HG02870 (cell line): Measurements from ENCODE around the gene FIBP.

Experiments
- ATAC-seq: cut with Tn5 transposase; IDR thresholded peaks from one replicate; pipeline ENCODE4 v1.9.1; 2021; ENCODE audit warnings: mild to moderate bottlenecking, moderate library complexity; ENCODE audit not compliant: unreplicated experiment

The FIBP gene

DNA sequence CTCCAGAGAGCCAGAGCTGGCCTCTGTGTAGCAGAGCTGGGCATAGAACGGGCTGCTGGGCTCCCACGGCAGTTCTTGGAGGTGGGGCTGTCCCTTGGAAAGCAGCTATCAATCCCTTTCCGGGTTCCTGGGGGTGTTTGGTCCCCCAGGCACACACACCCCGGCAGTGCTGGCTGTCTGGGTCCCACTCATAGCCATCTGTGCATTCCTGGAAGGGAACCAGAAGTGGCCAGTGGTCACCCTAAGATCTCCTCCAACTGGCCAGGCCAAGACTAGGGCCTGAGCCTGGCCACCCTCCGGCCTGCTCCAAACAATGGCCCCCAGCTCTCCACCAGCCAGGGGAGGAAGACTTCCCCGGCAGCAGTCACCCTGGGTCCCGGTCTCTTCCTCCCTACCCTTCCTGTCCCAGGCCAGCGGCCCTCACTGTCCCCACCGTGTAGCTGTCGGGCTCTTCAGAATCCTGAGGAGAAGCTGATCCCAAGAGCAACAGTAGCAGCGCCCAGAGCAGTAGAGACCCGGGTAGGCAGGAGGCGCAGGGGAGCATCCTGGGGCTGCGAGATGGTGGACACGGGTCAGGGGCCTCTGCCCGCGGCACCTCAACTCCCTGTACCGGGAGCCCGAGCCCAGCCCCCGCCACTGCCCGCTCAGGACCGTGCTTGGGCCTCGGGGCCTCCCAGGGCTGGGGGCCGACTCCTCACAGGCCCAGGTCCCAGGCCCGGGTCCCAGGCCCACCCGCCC, 16.3 kb downstream of the FIBP start:
- ATAC-seq: no peak

DNA sequence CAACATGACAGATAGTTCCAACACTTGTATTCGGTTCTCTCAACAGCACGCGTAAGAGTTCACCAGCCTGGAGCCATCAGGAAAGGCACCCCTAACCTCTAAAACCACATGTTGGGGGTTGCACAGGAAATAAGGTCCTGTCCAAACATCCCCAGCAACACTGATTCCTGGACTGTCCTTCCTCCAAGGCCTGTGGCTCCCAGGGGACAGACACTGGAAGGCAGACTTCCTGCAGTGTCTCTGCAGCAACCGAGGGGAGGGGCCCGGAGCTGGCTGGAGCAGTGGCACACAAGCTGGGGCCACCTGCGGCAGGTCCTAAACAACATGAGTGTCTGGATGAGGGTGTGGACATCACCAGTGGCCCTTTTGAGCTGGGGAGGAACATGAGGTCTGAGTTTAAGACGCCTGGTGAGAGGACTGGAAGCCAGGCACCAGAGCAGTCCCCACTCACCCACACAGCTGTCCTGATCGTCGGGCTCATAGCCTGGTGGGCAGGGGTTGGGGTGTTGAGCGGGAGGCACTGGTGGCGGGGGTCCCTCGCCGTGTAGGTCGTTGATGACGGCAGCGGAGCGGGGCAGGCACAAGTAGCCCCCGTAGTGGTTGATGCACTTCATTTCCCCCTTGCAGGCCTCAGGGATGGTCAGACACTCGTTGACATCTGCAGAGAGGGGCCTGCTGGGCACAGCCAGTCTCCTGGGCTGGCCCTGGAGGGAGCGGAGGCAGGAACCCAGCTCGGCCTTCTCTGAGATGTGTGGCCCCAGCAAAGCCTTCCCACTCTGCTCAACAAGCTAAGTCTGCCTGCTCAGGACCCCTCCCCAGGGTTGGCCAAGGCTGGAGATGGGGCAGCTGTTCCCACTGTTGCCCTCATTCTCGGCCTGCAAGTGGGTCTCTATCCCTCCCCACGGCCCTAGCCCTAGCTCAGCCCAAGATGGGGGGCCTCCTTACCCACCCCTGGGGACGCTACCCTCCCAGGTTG, 17.3 kb downstream of the FIBP start:
- no peak for ATAC-seq

DNA sequence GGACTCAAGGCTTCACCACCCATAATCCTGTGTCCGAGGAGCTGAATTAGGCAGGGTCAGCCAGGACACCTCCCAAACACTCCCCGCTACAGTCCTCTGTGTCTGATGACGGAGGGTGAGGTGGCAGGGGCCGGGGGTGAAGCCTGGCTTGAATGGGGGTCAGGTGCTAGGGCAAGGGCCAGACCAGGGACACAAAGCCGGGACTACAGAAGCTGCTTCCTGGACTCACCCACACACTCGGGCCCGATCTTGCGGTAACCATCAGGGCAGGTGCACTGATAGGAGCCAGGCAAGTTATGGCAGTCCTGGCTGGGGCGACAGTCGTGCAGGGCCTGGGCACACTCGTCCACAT, 18.0 kb downstream of the FIBP start:
- no peak for ATAC-seq

DNA sequence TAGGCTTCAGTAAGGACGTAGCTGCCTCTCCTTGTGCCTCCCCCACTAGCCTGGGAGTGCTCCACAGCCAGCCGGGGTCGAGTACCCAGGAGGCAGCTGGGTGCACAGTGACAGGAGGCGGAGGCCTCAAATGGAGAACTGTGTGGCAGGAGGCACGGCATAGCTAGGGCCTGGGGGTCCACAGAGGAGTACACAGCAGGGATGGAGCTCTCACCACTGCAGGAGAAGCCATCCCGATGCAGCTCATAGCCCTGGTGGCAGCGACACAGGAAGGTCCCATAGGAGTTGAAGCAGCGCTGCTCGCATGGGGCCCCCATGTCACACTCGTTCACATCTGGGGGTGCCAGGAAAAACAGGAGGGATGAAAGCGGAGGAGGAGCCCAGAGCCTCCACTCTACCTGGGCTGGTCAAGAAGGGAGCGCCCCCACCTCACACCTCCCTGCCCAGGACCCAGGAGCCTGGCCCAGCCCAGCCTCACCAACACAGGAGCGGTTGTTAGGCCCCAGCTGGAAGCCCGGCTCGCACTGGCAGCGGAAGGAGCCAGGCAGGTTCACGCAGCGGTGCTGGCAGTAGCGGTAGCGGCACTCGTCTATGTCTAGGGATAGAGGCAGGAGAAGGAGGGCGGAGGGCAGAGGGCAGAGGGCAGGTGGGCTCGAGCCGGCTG, 18.5 kb downstream of the FIBP start:
- no peak for ATAC-seq

DNA sequence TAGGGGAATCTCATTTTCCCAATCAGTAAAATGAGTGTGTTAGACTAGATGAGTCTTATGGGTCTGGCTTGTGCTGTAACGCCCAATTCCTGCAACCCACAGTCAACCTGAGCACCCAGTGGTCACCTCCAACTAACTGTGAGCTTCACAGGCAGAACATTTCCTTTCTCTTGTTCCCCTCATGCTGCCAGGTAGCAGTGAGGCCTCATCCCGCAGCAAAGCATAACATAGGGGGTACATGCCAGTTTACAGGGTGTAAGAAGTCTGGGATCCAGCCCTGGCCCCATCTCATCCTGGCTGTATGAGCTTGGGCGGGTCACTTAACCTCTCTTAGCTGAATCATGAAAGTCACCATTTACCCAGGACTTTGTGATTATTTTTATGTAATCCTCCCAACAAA, 19.4 kb downstream of the FIBP start:
- no peak for ATAC-seq

DNA sequence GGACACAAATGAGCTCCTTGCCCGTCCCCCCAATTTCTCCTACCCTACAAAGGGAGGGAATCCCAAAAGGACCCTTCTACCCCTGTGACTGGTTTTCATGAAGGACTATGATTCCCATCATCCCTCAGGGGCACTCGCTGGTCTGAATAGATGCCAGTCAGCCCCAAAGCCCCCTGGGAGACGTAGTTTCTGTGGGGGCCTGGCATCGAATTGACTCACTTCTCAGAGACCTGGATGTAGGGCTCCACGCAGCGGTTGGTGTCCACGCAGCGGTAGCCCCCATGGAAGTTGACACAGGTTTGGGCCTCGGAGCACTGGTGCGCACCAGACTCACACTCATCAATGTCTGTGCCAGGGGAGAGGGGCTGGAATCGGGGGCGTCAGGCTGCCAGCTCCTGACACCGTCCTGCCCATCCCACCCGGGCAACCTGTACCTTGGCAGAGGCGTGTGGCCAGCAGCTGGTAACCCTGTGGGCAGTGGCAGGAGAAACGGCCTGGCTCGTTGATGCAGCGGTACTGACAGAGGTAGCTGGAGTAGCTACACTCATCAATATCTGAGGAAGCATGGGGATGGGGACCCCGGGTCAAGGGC, 20.1 kb downstream of the FIBP start:
- no peak for ATAC-seq

DNA sequence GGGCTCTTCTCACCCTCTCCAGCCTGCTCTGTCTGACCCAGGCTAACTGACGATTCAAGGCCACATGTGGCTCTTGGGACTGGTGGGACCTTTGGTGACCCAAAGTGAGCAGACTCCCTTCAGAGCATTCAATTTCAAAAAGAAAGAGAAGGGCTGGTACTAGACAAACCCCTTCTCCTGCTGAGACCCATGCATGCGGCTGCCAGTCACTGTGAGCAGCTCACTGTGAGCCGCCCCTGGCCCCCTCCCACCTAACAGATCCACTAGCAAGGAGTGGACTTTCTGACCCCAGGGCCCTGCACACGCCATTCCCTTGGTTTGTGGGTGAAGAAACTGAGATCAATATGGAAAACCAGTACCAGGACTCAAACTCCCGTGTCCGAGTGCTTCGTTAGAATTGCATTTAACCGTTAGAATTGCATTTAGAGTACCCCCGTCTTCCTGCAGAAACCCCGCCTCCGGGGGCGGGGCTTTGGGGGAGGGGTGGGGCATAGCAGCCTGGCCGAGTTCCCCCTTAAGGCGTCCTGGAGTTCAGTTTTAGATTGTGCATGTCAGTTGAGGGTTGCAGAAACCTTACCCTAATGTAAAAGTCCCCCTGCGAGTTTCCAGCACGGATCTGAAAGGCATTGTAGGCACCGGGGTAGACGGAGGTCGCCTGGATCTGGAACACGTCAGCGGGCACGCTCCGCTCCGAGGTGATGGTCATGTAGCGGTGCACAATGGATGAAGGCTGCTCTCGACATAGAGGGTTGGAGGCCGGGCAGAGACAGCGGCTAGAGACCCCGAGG, 20.8 kb downstream of the FIBP start:
- no peak for ATAC-seq

DNA sequence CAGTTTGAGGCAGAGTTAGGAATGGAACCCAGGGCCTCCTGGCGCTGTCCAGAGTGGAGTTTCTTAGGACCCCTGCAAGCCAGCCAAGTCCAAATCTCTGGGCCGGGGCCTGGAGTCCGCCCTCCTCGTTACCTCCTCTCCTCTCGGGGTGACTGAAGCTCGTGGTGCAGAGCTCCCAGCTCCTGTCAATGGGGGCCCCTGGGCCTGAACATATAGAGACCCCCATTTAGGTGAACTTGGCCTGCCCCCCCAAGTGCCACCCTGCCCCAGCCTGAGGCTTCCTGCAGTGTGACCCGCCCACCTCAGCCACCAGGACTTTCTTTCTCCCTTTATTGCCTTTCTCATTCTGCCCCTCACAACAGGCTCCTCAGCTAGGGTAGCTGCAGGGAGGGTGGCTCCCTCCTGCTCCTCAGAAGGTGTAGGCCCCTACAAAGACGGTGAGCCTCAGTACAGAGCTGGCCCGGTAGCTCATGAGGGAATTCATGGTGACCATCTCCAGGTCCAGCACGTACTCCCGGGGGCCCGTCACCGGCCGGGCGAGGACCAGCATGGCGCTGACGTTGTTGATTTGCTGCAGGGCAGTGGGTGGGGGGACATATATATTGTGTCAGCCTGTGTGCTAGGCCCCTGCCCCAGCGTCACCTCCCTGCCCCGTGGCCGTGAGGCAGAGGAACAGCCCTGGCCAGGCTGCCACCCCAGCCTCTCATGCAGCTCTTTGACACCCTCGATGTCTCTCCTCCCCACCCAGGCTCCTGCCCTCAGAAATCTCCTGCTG, 21.6 kb downstream of the FIBP start:
- ATAC-seq: no peak

DNA sequence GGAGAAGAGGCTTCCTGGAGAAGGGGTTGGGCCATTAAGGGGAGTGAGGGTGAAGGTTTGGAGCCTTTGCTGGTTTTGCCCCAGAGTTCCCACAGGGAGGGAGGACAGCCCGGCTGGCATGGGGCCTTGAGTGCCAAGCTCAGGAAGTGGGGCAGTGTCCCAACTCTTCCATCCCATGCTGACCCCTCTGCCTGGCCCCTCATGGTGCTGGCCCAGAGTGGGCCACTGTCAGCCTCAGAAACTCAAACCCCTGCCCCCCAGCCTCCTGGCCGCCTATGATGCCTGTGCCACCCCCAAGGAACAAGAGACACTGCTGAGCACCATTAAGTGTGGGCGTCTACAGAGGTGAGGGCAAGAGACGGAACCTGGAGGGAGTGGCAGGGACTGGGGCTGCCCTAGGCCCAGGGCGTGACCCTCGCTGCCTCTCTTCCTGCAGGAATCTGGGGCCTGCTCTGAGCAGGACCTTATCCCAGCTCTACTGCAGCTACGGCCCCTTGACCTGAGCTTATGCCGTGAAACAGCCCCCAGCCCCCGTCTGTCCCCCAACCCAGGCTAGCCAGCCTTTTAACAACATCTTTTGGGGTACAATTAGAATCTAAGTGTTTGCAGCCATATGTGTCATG, 22.6 kb downstream of the FIBP start:
- no peak for ATAC-seq

DNA sequence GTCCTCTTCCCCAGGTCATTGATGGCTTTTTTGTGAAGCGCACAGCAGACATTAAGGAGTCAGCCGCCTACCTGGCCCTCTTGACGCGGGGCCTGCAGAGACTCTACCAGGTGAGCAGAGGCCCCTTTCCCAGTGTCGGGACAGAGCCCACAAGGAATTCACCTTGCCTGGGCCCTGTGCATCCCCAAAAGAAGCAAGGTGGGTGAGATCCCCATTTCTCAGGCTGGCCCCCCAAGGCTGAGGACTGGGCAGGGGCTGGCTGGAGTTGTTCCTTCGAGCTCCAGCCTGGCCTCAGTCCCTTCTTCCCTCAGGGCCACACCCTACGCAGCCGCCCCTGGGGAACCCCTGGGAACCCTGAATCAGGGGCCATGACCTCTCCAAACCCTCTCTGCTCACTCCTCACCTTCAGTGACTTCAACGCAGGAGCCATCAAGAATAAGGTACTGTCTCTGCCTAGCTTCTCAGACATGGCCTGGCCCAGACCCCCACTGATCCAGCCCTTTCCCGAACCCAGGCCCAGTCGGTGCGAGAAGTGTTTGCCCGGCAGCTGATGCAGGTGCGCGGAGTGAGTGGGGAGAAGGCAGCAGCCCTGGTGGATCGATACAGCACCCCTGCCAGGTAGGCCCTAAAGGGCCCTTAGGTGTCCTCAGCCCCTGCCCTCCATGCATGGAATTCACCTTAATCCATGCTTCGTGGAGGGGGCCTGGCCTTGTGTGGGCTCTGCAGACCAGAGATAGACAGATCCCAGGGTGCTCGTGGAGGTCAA, 23.4 kb downstream of the FIBP start:
- ATAC-seq: no peak

DNA sequence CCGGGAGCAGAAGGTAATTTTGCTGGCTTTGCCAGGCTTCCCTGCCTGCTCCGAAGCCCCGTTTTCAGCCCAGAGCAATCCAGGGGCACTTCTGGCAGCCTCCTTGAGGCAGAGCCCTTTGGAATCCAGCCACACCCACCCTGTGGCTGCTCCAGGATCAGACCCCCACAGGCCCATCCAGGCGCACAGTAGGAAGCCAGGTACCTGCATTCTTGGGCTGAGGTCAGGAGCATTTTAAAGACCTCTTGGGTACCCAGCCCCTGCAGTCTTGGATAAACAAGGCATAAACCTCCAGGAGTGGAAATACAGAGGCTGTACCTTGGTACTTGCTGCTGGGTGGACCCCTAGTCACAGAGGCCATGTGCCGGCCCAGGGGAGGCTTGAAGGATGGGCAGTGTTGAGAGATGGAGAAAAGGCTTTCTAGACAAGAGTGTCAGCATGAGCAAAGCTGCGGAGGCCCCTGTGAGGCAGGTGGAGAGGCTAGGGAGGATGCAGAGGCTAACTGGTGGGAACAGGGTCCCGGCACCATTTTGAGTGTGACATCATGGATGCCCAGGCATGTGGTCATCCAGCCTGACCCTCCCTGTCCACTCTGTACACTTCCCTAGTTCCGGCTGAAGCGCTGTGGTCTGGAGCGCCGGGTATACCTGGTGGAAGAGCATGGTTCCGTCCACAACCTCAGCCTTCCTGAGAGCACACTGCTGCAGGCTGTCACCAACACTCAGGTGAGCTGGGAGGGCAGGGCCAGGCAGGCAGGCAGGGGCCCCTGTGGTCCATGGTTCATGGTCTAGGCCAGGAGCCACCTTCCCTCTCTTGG, 24.2 kb downstream of the FIBP start:
- ATAC-seq: no peak

DNA sequence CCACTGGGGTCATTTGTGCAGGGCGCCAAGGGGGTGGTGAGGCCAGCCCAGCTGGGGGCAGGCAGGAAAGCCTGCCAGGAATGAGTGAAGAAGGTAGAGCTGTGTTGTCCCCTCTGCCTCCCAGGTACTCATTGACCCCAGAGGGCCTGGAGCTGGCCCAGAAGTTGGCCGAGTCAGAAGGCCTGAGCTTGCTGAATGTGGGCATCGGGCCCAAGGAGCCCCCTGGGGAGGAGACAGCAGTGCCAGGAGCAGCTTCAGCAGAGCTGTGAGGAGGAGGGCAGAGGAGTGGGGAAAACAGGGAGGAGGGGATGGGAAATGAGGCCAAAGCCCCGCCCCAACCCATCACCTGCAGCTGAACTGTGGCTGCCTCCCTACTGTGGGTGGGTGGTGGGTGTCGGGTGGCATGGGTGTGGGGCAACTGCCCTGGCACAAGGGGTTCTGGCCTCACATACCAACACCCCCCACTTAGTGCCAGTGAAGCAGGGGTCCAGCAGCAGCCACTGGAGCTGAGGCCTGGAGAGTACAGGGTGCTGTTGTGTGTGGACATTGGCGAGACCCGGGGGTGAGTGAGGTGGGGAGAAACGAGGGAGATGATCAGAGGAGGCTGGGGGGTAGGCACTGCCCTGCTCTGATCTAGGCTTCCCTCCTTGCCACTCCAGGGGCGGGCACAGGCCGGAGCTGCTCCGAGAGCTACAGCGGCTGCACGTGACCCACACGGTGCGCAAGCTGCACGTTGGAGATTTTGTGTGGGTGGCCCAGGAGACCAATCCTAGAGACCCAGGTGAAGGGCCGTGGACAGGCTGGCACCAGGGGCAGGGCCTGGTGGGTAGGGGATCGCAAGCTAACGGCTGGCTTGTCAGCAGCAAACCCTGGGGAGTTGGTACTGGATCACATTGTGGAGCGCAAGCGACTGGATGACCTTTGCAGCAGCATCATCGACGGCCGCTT, 25.1 kb downstream of the FIBP start:
- no peak for ATAC-seq

DNA sequence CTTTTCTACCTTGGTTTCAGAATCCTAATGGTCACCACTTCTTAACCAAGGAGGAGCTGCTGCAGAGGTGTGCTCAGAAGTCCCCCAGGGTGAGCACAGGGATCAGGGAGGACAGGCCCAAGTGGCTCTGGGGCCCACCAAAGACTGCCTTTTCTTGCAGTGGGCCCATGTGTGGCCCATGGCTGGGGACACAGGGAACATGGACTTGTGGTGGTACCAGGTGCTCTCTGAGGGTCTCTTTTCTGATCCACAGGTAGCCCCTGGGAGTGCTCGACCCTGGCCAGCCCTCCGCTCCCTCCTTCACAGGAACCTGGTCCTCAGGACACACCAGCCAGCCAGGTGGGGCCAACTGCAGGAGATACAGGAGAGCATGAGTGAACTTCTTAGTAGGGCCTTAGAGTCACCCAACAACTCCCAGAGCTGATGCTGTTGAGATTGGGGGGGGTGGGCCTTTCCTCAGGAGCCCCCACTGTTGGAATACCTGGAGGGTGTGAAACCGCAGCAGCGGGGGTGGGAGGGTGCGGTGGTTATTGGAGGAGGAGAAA, 26.0 kb downstream of the FIBP start:
- ATAC-seq: no peak

DNA sequence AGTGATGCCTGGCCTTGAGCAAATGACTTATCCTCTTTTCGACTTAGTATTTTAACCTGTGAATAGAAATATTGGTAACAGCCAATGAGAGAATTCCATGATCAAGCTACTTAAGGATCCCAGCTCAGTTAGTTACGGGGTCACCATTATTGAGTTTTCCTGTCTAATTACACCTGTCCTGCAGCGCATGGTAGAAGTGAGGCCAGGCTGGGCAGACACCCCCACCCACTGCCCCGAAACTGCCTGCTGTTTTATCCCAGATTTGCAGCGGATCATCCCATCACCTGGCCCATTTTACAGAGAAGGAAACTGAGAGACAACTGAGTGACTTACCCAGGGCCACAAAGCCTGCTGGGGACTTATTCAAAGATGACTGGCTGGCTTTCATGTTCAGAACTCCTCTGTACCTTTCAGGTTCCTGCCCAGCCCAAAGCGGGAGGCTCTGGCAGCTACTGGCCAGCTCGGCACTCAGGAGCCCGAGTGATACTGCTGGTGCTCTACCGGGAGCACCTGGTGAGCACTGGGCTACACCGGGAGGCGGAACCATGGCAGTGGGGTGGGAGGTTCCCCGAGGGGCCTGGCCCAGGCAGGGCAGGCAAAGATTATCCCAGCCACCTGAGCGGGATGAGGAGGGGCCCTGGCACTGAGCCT, 26.6 kb downstream of the FIBP start:
- no peak for ATAC-seq

DNA sequence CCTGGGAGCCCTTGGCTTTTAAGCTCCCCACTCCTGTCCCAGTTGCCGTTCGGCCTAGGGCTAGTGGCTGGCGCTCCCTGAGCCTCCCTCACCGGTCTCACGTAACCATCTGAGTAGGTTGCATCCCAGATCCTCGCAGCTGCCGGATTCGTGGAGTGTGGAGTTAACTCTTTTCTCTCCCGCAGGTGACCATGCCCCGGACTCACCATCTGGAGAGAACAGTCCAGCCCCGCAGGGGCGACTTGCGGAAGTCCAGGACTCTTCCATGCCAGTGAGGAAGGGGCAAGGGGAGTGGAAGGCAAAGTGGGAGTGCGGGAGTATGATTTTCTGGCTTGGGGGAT, 27.1 kb downstream of the FIBP start:
- ATAC-seq: no peak
